ENCODE data around the gene NOMO2.
"Not testable (repeated sequence)": the region's sequence is repeated elsewhere in the genome, so short reads cannot be mapped to it uniquely, and the experiment has no call there.

DNA sequence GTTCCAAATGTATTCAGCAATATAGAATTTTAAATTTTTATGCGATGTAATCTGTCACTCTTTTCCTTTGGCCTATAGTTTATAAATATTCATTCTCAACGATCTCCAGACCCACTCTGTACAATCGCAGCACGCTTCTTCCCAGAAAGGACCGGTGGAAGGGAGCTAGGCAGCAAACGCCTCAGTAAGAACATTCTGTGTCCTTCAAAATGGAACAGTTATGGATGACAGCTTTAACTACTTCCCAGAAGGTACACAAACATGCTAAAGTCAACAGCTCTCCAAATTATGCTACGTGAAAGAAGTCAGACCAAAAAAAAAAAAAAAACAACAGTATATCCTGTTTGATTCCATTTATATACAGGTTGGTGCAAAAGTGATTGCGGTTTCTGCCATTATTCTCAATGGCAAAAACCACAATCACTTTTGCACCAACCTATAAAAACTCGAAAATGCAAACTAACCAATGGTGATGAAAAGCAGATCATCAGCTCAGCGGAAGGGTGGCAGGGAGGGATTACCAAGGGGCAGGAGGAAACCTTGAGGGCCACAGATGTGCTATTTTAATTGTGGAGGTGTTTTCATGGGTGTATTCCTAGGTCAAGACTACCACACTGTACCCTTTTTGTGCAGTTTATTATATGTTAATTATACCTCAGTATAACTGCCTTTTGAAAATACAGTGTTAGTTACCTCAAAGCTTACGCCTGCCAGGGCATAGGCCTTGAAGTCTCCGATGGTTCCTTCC lies 43.2 kb downstream of the NOMO2 start:
- TF ChIP-seq, protein P1, sequence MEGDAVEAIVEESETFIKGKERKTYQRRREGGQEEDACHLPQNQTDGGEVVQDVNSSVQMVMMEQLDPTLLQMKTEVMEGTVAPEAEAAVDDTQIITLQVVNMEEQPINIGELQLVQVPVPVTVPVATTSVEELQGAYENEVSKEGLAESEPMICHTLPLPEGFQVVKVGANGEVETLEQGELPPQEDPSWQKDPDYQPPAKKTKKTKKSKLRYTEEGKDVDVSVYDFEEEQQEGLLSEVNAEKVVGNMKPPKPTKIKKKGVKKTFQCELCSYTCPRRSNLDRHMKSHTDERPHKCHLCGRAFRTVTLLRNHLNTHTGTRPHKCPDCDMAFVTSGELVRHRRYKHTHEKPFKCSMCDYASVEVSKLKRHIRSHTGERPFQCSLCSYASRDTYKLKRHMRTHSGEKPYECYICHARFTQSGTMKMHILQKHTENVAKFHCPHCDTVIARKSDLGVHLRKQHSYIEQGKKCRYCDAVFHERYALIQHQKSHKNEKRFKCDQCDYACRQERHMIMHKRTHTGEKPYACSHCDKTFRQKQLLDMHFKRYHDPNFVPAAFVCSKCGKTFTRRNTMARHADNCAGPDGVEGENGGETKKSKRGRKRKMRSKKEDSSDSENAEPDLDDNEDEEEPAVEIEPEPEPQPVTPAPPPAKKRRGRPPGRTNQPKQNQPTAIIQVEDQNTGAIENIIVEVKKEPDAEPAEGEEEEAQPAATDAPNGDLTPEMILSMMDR (IDR thresholded peaks at IDR 0.05; ENCODE audit: low read depth, low read length): not testable (repeated sequence)
- not testable (repeated sequence) for TF ChIP-seq EZH2phosphoT487 (IDR thresholded peaks at IDR 0.05; ENCODE audit: low read depth)

Data from OCI-LY3 (cell line).